SU-DHL-6 (cell line): ENCODE results near the gene EVI5L.

Source experiments
- EZH2phosphoT487 ChIP-seq: fragments of 200-600 bp; sonication (generic), shearing (Covaris generic); conservative IDR thresholded peaks from 2 replicates; pipeline ENCODE4 v1.6.1; 2018; ENCODE audit warnings: mild to moderate bottlenecking, antibody characterized with exemption, low read length, moderate library complexity, mixed read lengths
- TF ChIP-seq, protein P1 (sequence below): fragments of 200-600 bp; sonication (generic); IDR thresholded peaks from one replicate; pipeline ENCODE4 v1.5.1; 2017; ENCODE audit warnings: antibody characterized with exemption, mild to moderate bottlenecking, low read length, moderate library complexity; ENCODE audit not compliant: insufficient read depth, poor library complexity, severe bottlenecking

DNA sequence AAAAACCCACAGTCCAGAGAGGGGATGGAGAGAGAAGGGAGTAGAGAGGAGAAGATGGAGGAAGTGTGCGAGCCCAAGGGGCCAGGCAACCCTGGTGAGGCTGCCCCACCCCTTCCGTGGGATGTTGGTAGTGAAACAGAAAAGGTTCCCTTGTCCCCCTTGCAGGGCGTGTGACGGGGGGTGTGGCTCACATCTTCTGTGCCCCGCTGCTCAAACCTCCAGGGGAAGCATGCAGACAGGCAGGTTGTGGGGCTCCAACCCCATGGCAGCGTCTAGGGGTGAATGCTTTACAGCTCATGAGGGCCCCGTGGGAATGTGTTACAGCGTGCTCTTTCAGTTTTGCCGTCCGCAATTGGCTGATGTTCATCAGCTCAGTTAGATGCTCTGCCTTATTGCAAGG is 14.7 kb upstream of the EVI5L start:
- TF ChIP-seq, protein P1, sequence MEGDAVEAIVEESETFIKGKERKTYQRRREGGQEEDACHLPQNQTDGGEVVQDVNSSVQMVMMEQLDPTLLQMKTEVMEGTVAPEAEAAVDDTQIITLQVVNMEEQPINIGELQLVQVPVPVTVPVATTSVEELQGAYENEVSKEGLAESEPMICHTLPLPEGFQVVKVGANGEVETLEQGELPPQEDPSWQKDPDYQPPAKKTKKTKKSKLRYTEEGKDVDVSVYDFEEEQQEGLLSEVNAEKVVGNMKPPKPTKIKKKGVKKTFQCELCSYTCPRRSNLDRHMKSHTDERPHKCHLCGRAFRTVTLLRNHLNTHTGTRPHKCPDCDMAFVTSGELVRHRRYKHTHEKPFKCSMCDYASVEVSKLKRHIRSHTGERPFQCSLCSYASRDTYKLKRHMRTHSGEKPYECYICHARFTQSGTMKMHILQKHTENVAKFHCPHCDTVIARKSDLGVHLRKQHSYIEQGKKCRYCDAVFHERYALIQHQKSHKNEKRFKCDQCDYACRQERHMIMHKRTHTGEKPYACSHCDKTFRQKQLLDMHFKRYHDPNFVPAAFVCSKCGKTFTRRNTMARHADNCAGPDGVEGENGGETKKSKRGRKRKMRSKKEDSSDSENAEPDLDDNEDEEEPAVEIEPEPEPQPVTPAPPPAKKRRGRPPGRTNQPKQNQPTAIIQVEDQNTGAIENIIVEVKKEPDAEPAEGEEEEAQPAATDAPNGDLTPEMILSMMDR: no peak
- no peak for TF ChIP-seq EZH2phosphoT487
